ENCODE measurements around the gene PPP5C.

PPP5C gene

GRCh38 chr19:46357846-46358583, 11.1 kb downstream of the PPP5C start:
- no peak for DNase-seq
- H3K27me3 ChIP-seq: no peaks in the 10 kb centered on the region
- intact Hi-C loops (cut with DNase I; ENCODE audit: low total_unique reads): no loop called here
- H3K36me3 ChIP-seq: peaks cover 29 to 55% (median 38%) of the 10 kb centered on the region in 3 donors
- H3K4me1 ChIP-seq: peaks cover 0 to 6% (median 0%) of the 10 kb centered on the region in 4 donors
- TF ChIP-seq, protein P1, sequence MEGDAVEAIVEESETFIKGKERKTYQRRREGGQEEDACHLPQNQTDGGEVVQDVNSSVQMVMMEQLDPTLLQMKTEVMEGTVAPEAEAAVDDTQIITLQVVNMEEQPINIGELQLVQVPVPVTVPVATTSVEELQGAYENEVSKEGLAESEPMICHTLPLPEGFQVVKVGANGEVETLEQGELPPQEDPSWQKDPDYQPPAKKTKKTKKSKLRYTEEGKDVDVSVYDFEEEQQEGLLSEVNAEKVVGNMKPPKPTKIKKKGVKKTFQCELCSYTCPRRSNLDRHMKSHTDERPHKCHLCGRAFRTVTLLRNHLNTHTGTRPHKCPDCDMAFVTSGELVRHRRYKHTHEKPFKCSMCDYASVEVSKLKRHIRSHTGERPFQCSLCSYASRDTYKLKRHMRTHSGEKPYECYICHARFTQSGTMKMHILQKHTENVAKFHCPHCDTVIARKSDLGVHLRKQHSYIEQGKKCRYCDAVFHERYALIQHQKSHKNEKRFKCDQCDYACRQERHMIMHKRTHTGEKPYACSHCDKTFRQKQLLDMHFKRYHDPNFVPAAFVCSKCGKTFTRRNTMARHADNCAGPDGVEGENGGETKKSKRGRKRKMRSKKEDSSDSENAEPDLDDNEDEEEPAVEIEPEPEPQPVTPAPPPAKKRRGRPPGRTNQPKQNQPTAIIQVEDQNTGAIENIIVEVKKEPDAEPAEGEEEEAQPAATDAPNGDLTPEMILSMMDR (IDR thresholded peaks at IDR 0.05): no peak
- H3K27ac ChIP-seq: no peak overlapping the region
- no peak overlapping the region for H3K4me3 ChIP-seq
- H3K9me3 ChIP-seq: no peaks in the 10 kb centered on the region

- intact Hi-C loops (cut with DNase I; ENCODE audit: low total_unique reads): no loop called here
- no peak for DNase-seq
- H3K9me3 ChIP-seq: no peaks in the 10 kb centered on the region
- TF ChIP-seq, protein P1 (IDR thresholded peaks at IDR 0.05): no peak
- no peaks in the 10 kb centered on the region for H3K4me1 ChIP-seq
- H3K27ac ChIP-seq: no peak overlapping the region
- no peak overlapping the region for H3K4me3 ChIP-seq
- no peaks in the 10 kb centered on the region for H3K27me3 ChIP-seq
- H3K36me3 ChIP-seq: peaks cover 7 to 51% (median 32%) of the 10 kb centered on the region in 3 donors
These were observed 15.0 kb downstream of the PPP5C start for GRCh38 chr19:46361915-46362314.

DNA sequence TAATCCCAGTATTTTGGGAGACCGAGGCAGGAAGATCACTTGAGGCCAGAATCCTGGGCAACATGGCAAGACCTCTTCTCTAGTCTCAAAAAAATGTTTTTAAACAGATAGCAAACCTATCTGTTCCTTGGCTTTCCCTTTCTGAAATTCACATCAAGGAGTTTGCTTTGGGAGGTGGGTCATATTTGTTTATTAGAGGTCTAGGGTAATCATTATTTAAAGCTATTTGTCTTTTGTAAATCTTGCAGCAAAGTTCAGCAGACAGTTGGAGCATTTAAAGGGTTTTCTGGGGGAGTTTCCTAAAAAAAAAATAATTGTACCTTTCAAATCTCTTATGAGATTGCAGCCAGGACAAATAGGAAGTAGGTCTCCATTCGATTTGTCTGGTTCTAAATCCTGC, 17.5 kb downstream of the PPP5C start:
- H3K36me3 ChIP-seq: peaks cover 12 to 62% (median 33%) of the 10 kb centered on the region in 3 donors
- intact Hi-C loops (cut with DNase I; ENCODE audit: low total_unique reads): no loop called here

DNA sequence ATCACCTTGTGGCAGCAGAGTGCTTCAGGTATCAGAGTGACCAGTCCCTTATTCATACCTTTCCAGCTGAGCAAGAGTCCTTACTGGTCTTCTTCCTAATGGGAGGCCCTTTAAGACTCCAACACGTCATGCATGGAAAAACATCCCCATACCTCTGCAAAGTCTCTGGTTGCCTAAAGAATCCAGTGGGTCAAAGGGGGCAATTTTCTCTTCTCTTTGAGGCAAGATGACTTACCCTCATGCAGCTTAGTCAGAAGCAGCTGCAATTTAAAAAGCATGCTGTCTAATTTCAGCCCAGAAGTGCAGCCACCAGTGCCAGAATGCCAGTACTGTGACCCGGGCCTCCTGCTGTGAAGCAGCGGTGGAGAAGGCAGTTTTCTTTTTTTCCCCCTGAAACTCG, 18.7 kb downstream of the PPP5C start:
- H3K27ac ChIP-seq: no peak overlapping the region
- no peak overlapping the region for H3K4me3 ChIP-seq
- H3K9me3 ChIP-seq: no peaks in the 10 kb centered on the region
- H3K36me3 ChIP-seq: peaks cover 12 to 64% (median 33%) of the 10 kb centered on the region in 3 donors
- TF ChIP-seq, protein P1 (IDR thresholded peaks at IDR 0.05): no peak
- DNase-seq: no peak
- intact Hi-C loops (cut with DNase I; ENCODE audit: low total_unique reads): no loop called here
- no peaks in the 10 kb centered on the region for H3K27me3 ChIP-seq
- H3K4me1 ChIP-seq: peaks cover 0 to 3% (median 0%) of the 10 kb centered on the region in 4 donors

More for the DNA sequence above, 17.5 kb downstream of the PPP5C start:
- no peak for DNase-seq
- peaks cover 0 to 3% (median 0%) of the 10 kb centered on the region in 4 donors for H3K4me1 ChIP-seq
- no peaks in the 10 kb centered on the region for H3K9me3 ChIP-seq
- H3K27ac ChIP-seq: no peak overlapping the region
- no peaks in the 10 kb centered on the region for H3K27me3 ChIP-seq
- no peak overlapping the region for H3K4me3 ChIP-seq
- TF ChIP-seq, protein P1 (IDR thresholded peaks at IDR 0.05): no peak

- no peak overlapping the region for H3K27ac ChIP-seq
- no peak for DNase-seq
- peaks cover 0 to 9% (median 2%) of the 10 kb centered on the region in 4 donors for H3K4me1 ChIP-seq
- H3K36me3 ChIP-seq: peaks cover 12 to 72% (median 33%) of the 10 kb centered on the region in 3 donors
- H3K4me3 ChIP-seq: no peak overlapping the region
- H3K9me3 ChIP-seq: no peaks in the 10 kb centered on the region
- intact Hi-C loops (cut with DNase I; ENCODE audit: low total_unique reads): no loop called here
- H3K27me3 ChIP-seq: no peaks in the 10 kb centered on the region
- TF ChIP-seq, protein P1 (IDR thresholded peaks at IDR 0.05): no peak
These were observed 19.9 kb downstream of the PPP5C start for GRCh38 chr19:46366620-46367292.
